ENCODE data around the gene STUM.

DNA sequence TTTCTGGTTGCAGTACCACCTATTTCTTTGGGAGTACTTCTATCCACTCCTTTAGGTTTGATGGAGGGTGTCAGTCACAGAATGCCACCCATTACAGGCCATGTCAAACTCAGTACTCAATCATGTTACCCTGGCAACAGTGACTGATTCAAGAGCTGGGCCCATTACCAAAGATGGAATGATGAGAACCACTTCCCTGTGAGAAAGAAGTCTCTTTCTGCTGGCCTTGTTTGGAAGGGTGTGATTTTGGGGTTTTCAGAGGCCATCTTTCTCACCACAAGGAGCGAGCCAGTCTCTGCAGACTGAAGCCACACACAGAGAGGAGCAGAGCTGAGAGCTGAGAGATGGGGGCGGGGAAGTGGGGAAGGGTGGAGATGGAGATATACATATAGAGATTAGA lies 13.9 kb upstream of the STUM start:
- TF ChIP-seq, protein P1, sequence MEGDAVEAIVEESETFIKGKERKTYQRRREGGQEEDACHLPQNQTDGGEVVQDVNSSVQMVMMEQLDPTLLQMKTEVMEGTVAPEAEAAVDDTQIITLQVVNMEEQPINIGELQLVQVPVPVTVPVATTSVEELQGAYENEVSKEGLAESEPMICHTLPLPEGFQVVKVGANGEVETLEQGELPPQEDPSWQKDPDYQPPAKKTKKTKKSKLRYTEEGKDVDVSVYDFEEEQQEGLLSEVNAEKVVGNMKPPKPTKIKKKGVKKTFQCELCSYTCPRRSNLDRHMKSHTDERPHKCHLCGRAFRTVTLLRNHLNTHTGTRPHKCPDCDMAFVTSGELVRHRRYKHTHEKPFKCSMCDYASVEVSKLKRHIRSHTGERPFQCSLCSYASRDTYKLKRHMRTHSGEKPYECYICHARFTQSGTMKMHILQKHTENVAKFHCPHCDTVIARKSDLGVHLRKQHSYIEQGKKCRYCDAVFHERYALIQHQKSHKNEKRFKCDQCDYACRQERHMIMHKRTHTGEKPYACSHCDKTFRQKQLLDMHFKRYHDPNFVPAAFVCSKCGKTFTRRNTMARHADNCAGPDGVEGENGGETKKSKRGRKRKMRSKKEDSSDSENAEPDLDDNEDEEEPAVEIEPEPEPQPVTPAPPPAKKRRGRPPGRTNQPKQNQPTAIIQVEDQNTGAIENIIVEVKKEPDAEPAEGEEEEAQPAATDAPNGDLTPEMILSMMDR (conservative IDR thresholded peaks at IDR 0.05; ENCODE audit: low read depth in 2 of 2): no peak
- TF ChIP-seq EZH2phosphoT487 (IDR thresholded peaks at IDR 0.05; ENCODE audit: unreplicated experiment) (no peak), EZH2 (IDR thresholded peaks at IDR 0.05; ENCODE audit: low read depth, unreplicated experiment) (no peak), POLR2AphosphoS5 (IDR thresholded peaks at IDR 0.05; ENCODE audit: low read depth) (no peak), REST (IDR thresholded peaks at IDR 0.05; ENCODE audit: unreplicated experiment) (no peak), CREB1 (CRISPR knock-in tag; IDR thresholded peaks at IDR 0.05; ENCODE audit: low read depth) (no peak), JUNB (IDR thresholded peaks at IDR 0.05; ENCODE audit: unreplicated experiment) (no peak), STAT1 (IDR thresholded peaks at IDR 0.05; ENCODE audit: unreplicated experiment) (no peak), NANOG (IDR thresholded peaks at IDR 0.05; ENCODE audit: borderline replicate concordance) (no peak), ZNF331 (CRISPR knock-in tag; IDR thresholded peaks at IDR 0.05; ENCODE audit: low read depth) (no peak), ZNF462 (CRISPR knock-in tag; IDR thresholded peaks at IDR 0.05) (no peak), ZNF114 (CRISPR knock-in tag; IDR thresholded peaks at IDR 0.05) (no peak)
- TF ChIP-seq, protein P2, sequence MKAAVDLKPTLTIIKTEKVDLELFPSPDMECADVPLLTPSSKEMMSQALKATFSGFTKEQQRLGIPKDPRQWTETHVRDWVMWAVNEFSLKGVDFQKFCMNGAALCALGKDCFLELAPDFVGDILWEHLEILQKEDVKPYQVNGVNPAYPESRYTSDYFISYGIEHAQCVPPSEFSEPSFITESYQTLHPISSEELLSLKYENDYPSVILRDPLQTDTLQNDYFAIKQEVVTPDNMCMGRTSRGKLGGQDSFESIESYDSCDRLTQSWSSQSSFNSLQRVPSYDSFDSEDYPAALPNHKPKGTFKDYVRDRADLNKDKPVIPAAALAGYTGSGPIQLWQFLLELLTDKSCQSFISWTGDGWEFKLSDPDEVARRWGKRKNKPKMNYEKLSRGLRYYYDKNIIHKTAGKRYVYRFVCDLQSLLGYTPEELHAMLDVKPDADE (IDR thresholded peaks at IDR 0.05): no peak
